Erythroblast (primary cell): ENCODE measurements around the gene CMPK1.

Experiments used
- GATA1 ChIP-seq: IDR thresholded peaks from 2 replicates; pipeline ENCODE4 v1.6.1; 2011; ENCODE audit warnings: low read depth, mild to moderate bottlenecking, control low read depth, low read length, moderate library complexity
- POLR2A ChIP-seq: IDR thresholded peaks from 2 replicates; pipeline ENCODE4 v1.6.1; 2011; ENCODE audit warnings: mild to moderate bottlenecking, low read length

DNA sequence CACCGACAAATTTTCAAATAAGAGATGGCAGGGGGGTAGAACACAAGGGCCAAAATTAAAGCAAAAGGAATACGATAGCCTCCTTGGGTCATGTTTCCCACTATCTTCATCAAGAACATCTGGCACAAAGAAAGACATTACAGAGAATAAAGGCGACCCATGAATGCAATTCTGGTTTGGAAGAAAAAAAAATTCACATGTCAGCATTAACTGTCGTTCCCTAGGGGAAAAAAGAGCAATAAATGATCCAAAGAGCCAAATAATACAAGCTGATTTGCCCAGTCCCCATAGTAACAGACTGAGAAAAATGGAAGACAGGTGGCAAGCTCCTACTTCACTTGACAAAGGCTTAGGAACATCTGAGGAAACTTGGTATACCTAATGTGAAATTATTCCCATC lies 24.2 kb upstream of the CMPK1 start:
- TF ChIP-seq GATA1 = no peak
- no peak for TF ChIP-seq POLR2A
